Measurements from ENCODE around the gene MAPK8IP1. TPM values are rescaled to one million over a fixed set of nuclear protein-coding genes. Genes with fewer than 3 reads are reported as not detected.

Gene MAPK8IP1
- total RNA-seq, 1 experiment from 2014 or later: 3.0 TPM

DNA sequence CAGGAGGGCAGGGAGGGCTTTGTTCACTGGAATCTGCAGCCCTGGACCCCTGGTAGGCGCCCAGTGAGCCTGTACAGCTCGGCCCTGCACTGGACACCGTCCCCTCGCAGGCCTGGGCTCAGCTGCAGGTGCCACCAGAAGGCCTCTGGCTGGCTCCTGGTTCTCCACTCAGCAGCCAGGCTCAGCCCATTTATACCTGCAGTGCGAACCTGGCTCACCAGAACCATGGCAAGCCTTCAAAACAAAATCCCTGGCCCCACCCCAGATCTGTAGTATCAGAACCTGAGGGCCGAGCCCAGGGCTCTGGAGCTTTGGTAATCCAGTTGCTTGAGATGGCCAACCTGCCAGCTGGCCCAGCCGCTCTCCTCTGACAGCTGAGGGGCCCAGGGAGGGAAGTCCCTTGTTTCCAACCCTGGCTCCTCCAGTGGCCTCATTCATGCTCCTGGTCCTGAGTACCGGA is 22.5 kb downstream of the MAPK8IP1 start:
- DNase-seq (ENCODE audit: low read depth): no peak

DNA sequence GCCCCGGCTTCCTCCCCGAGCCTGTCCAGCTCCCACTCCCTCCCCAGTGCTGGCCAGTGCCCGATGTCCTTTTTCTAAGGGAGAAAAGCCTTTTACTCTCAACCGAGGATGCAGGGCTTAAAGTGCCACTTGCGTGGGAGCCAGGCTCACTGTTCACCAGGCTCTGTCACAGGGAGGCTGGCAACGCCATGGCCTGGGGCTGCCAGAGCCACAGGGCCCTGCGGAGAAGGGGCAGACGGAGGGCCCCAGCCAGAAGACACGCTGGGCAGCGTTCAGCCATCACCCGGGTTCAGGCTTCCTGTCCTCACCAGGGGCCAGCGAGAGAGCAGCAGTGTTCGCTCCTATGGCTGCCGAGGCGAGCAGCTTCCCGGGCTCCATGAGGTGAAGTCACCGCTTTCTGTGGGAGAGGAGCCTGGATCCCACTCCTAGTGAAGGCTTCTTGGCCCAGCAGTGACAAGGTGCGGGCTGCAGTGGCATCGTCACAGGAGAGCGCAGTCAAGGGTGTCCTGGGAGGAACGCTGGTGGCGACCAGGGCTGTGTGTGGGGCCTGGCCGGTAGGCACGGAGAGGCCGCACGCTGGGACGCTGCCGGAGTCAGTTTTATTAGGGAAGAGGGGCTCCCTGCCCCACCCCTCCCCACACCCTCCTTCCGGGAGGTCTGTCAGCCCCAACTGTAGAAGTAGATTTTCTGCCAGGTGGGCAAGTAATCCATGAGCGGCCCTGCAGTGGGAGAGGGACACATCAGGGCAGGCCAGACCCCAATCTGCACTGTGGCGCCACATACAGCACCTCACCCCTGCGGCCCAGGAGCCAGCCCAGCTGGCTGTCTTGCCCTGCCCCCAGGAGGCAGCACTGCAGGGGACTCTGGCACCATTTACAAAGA is 24.4 kb downstream of the MAPK8IP1 start:
- DNase-seq (ENCODE audit: low read depth): no peak

DNA sequence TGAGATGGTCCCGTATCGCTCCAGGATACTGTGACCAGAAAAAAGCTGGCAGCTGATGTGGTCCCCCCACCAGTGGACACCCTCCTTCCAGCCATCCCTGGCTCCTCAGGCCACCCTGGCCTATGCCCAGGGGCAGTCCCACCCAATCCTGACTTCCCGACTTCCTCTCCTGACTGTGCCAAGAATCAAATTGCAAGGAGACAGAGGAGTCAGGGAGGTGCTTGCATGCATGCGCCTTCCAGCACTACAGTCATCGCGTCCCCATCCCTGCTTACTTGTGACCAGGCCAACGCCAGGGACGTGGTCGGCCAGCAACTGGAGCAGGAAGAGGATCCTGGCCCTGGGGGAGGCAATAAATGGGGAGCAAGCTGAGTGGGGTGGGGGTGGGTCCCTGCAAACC is 25.2 kb downstream of the MAPK8IP1 start:
- no peak for DNase-seq (ENCODE audit: low read depth)

DNA sequence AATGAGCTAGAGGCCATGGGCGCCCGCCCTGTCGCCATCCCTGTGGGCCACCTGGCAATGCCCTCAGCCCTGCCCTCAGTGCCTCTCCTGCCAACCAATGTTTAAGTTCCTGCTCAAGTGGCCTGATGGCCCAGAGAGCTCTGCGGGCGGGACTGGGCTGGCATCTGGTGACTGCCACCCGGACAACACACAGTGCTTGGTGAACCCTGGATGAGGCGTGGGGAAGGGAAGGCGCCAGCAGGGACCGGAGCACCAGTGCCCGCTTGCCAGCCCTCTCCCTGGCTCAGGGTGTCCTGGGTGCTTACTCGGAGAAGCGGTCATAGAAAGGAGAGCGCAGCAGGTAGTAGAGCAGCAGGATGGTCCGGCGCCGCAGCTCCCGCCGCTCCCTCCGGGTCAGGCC is 28.1 kb downstream of the MAPK8IP1 start:
- DNase-seq (ENCODE audit: low read depth): no peak

DNA sequence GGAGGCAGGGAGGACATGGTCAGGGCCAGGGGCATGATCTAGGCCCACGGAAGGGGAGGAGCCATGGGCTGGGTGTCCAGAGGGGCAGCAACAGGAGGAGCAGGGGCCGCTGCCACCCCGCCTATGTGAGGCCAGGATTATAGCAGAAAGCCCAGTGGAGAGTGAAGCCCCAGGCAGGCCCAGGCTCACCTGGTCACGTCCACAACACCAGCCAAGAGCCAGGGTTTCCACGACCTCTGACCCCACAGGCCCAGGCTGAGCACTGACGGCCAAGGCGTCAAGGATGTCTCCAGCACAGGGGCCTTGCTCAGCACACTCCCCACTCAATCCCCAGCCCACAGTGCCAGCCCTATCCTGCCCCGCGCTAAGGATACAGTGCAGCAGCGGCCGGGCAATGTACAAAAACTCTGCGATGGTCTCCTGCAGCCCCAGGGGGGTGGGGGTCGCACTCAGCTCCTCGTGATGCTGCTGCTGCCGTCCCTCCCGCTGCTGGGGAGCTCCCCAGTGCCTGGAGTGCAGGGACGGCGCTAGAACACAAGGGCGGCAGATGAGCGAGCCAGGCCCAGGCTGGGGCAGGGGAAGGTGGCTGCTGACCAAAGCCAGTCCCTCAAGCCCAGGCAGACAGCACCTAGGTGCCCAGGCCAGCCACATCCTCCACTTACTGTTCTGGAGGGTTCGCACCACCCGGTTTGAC is 28.6 kb downstream of the MAPK8IP1 start:
- no peak for DNase-seq (ENCODE audit: low read depth)

DNA sequence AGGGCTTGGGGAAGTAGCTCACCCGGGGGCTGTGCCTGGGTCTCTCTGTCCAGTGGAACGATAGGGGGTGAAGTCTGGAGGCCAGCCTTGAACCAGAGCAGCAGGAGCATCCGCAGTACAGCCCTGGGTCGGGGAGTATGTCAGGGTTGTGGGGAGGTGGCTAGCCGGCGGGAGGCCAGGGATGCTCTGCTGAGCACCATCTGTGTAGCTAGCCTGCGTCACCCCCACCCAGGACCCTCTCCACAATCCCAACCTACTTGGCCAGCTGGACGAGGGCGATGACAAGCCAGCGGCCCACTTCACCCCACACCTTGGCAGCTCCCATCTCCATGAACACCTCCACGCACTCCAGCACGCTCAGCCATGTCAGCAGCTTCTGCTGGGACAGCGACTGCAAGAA is 30.0 kb downstream of the MAPK8IP1 start:
- no peak for DNase-seq (ENCODE audit: low read depth)

DNA sequence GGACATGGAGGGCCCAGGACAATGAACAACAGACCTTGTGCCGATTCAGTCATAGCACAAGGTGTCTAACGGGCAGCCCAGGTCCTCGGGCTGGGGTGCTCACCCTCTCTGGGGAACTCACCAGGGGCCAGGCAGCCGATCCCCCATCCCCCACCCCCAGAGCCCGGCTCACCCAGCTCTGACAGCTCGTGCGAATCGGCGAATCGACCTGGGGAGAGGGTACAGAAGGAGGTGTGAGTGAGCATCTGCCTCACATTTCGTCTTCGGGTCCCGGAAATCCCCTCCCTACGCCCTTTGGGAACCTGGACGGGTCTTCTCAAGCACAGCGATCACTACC is 31.8 kb downstream of the MAPK8IP1 start:
- DNase-seq (ENCODE audit: low read depth): no peak

DNA sequence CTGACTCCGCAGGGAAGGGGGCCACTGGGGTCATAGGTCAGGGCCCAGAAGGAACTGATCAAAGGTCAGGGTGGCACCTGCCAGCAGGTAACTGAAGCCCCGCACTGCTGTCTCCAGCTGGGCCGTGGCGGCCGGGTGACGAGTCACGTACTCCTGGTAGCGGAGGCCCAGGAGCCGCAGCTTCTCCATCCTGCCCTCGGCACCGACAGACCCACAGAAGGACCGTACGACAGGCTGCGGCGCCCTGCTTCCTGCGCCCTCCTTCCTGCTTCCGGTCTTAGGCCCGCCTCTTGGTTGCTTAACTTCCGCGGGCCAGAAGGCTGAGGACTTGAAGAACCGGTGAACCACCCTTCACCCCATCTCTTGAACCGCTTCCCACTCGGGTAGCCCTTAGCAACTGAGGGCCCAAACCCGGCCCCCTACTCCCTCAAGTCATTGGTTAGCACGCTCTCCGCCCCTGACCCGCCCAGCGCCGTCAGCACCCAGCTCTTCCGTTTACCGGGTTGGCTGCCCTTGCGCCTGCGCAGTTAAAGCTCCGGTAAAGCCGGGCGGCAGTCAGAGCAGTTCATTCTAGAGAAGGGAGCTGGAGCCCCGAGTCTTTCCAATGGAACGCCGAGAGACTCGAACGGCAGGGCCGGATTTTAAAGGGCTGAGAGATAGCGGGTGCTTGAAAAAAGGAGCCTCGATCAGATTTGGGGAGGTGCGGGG is 32.3 kb downstream of the MAPK8IP1 start, which contains the start of gene PEX16:
Gene PEX16 (minus strand): TSS at position 255 of the 708 bp plus-strand sequence. CDS start 66 bp downstream, at position 189.
- DNase-seq (ENCODE audit: low read depth): peak; percentile 97

DNA sequence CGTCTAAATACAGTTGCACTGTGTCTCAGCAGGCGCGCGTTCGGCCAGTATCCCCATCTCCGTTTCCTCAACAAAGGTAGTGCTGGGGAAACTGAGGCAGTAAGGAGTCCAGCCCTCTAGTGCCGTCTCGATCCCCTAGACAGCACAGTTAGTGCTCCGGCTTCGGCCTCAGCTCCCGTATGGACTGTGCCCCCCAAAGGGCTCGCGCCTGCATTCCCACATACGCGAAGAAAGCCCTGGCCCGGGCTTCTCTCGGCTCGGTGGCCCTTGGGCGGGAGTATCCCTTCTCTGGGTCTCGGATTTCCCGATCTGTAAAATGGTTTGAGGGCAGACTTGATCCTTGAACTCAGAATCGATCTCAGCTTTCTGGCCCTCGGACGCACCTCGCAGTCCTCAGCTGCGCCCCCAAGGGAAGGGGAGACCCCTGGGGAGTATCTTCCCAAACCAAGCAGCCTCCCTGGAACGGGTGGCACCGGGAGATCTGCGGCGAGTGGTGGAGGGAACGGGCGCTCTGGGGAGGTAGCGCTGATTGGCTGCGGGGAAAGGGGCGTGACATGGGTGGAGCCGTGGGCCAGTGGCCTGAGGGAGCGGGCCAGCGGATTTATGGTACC is 33.0 kb downstream of the MAPK8IP1 start:
- peak; percentile 70 for DNase-seq (ENCODE audit: low read depth)

DNA sequence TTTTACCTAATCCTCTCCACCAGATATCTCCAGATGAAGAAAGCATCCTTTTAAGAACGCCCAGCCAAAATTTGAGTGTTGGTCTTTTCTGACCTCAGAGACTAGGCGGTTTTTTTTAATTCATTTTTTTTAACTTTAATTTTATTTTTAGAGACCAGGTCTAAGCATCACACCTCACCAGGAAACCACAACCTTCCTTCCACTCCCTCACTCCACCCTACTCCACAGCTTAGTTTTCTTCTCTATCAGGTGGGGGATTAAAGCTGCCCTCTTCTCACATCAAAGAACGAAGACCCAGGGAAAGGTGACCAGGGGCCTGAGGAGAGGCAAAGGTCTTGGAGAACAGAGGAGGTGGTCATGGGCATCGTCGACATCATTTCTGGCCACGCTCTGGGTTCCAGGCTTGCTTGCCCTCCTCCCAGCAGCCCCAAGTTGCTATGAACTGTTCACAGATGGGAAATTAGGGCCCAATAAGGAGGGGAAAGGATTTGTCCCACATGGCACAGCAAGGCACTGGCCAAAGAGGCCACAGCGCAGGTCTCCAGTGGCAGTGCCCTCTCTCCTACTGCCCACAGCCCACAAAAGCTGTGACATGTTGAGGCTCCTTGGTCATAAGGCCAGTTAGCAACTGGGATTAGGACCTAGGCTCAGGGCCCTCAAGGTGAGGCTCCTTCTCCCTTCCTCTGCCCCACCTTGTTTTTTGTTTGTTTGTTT is 33.7 kb downstream of the MAPK8IP1 start:
- no peak for DNase-seq (ENCODE audit: low read depth)

DNA sequence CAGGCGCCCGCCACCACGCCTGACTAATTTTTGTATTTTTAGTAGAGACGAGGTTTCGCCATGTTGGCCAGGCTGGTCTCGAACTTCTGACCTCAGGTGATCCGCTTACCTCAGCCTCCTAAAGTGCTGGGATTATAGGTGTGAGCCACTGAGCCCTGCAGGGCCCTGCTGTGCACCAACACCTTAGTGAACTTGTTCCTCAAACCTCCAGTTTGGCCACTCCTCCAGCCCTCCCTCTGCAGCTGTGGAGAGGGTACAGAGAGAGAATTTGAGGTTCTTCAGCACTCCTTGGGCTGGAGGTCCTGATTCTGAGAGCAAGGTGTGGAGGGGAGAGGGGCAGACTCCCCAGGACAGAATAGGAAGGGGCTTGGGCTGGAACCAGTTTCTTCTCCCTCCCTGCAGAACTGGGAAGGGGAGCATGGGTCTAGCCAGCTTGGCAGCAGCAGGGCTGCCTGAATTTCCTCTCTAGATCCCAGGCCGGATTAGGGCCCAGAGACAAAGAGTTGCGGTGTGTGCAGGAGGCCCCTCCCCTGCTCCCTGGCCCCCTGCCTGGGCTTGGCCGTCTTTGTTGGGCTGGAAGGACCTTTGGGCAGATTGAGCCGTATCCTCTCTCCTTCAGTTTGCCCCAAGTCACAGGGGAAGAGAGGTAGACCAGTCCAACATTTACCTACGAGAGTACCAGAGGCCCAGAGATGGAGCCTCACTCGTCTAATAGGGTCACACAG is 34.5 kb downstream of the MAPK8IP1 start:
- no peak for DNase-seq (ENCODE audit: low read depth)

DNA sequence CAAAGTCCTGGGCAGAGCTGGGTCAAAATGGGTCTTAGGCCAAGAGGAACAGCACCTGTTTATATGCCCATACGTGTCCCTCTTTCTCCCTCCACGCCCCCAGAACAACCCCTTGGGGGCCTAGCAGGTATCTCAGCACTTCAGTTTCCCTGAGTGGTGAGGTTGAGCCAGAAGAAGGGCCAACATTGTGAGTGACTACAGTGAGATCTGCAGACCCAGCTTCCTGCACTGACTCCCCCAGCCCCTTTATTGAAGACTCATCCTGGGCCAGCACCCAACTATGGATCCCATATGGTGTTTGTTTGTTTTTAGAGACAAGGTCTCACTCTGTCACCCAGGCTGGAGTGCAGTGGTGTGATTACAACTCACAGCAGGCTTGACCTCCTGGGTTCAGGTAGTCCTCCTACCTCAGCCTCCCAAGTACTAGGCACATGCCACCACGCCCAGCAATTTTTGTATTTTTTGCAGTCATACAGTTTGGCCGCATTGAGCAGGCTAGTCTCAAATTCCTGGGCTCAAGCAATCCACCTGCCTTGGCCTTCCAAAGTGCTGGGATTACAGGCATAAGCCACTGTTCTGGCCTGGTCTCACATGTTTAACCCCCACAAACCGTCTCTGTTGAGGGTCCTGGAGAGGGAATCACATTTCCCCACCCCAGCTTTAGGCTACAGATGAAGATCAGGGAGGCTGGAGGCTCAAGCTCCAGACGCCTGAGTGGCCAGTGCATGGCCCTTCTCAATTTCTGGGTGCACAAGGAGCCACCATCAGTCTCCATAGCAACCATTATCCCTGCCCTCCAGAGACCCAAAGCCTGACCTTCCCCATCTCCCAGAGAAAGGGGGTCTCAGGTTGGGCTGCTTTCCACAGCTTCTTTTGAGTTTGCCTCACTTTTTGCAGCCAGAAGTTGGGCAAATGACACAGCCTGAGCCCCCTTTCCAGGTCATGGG is 35.4 kb downstream of the MAPK8IP1 start:
- DNase-seq (ENCODE audit: low read depth): no peak

DNA sequence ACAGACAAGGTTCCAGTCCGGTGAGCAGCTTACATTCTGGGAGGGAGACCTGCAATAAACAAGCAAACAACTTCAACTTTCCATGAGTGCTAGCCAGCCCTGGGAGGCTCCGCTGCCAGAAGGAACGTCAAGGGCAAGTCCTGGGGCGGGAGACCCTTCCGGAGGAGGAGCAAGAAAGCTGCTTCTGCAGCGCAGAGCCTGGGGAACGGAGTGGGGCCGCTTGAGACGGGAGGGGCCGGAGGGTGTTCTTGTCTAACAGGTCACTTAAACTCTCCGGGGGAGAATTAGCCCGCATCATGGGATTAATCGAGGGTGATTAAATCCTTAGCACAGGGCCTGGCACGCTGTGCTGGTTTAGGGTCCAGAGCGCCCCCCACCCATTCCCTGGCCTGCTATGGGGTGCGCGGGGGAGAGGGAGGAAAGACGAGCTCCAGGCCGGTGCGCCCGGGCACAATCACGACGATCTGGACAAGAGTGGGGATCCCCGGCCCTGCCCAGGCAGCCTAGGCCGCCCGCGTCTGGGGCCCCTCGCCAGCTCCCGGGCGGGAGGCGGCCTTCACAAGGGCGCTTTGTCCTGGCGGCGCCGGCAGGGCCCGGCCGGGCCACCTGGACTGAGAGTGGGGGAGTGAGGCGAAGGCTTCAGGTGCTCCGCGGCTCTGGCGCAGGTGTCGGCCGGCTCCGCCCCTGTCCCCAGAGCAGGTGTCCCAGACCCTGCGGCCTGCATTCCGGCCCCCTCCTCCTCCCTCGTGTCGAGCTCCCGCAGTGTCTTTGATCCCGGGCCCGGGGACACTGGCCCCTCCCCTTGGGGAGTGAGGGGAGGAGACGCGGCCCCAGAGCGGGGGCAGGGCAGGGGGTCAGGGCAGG is 36.3 kb downstream of the MAPK8IP1 start:
- DNase-seq (ENCODE audit: low read depth): no peak

DNA sequence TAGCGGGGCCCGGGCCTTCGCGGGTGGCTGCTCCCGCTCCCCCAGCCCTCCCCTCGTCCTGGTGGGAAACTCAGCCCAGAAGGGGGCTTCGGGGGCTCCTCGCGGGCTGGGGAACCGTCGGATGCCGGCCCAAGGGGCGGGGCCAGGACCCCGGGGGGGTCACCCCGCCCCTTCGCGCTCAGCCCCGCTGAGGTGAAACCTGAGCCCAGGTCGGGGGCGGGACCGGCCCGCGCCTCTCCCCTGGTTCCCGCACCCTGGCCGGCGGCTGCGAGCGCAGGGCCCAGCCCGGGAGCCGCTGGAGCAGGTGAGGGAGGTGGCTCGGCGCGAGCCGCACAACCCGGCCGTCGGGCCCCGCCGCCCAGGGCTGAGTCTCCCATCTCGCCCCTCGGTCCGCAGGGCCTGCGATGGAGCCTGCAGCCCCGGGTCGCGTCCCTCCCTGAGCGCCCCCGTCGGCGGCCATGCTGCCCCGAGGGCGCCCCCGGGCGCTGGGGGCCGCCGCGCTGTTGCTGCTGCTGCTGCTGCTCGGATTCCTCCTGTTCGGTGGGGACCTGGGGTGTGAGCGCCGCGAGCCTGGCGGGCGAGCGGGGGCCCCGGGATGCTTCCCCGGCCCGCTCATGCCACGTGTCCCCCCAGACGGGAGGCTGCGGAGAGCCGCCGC is 37.1 kb downstream of the MAPK8IP1 start, which contains the start of gene LARGE2:
Gene LARGE2 (plus strand): TSS at position 232 of the 658 bp plus-strand sequence. CDS start 227 bp downstream, at position 459.
- DNase-seq (ENCODE audit: low read depth): no peak

DNA sequence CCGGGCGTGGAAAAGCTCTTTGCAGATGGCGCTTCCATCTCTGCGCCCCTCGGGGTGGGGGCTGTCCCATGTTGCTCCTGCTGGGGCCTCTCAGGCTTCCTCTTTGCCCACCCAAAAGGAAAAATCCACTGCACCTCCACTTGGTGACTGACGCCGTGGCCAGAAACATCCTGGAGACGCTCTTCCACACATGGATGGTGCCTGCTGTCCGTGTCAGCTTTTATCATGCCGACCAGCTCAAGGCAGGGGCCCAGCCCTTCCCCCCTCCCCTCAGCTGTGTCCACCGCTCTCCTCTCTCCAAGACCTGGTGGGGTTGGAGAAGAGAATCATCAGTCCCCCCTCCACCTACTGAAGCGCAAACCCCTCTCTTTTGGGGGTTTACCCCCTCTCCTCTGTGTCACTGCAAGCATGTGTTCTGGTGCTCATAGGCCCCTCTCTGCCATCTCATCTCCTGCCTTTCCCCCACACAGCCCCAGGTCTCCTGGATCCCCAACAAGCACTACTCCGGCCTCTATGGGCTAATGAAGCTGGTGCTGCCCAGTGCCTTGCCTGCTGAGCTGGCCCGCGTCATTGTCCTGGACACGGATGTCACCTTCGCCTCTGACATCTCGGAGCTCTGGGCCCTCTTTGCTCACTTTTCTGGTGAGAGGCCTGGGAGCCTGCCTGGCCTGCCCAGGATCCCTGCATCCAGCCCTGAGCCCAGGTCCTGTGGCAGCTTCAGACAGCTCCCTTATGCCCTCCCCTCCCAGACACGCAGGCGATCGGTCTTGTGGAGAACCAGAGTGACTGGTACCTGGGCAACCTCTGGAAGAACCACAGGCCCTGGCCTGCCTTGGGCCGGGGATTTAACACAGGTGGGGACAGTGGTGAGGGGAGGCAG is 38.8 kb downstream of the MAPK8IP1 start:
- DNase-seq (ENCODE audit: low read depth): no peak

DNA sequence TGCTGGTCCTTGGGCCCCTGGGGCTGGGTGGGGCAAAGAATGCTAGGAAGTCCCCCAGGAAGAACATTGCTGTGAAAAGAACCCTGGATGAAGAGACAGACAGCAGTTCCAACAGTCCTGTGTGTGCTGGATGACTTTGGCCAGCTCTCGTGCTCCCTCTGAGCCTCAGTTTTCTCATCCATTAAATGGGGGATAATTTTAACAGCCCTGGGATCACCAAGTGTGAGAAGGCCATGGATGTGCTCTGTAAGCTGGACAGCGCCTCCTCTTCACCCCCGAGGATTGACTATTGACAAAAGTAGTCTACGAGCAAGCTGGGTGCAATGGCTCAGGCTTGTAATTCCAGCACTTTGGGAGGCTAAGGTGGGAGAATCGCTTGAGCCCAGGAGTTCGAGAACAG is 39.5 kb downstream of the MAPK8IP1 start:
- no peak for DNase-seq (ENCODE audit: low read depth)

DNA sequence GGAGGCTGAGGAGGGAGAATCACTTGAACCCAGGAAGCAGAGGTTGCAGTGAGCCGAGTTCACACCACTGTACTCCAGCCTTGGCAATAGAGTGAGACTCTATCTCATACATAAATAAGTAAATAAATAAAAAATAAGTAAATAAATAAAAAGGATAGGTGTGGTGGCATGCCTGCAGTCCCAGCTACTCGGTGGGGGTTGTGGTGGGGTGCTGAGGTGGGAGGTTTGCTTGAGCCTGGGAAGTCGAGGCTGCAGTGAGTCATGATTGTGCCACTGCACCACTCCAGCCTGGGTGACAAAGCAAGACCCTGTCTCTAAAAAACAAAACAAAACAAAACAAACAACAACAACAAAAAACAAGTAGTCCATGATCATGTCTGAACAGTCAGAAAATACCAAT is 40.1 kb downstream of the MAPK8IP1 start:
- DNase-seq (ENCODE audit: low read depth): no peak
